OCI-LY3 (cell line): ENCODE data around the gene ATG10.

Source experiments
- CTCF ChIP-seq: fragments of 200-600, 300-600 bp; sonication (generic); IDR thresholded peaks from 2 replicates; pipeline ENCODE4 v1.5.1; 2014; ENCODE audit warnings: antibody characterized with exemption, low read length, low read depth
- EZH2phosphoT487 ChIP-seq: fragments of 200-600 bp; shearing (Covaris generic); IDR thresholded peaks from 2 replicates; pipeline ENCODE4 v1.6.1; 2018; ENCODE audit warnings: antibody characterized with exemption, mixed run types, low read depth

GRCh38 chr5:81965524-81965923 is 6.3 kb upstream of the ATG10 start:
- no peak for TF ChIP-seq CTCF
- no peak for TF ChIP-seq EZH2phosphoT487
